ENCODE results near the gene SLC2A6. TPM values are rescaled to one million over a fixed set of nuclear protein-coding genes. Genes with fewer than 3 reads are reported as not detected.

The SLC2A6 gene
- polyA plus RNA-seq, 1 of the 3 experiments (the other 2 are of a cell fraction): 5.2 TPM

- Histone ChIP-seq H3K9me3 (no peaks in the 10 kb centered on the region), H3K4me3 (ENCODE audit: low read depth in 2 of 2, low read length in 1 of 2) (no peak overlapping the region), H3K9me2 (no peaks in the 10 kb centered on the region), H3K9ac (no peak overlapping the region), H4K20me1 (ENCODE audit: insufficient read depth) (no peaks in the 10 kb centered on the region), H3F3A (replicated peaks; ENCODE audit: insufficient read depth) (peaks cover 10% of the 10 kb centered on the region), H3K27me3 (ENCODE audit: insufficient read depth) (no peaks in the 10 kb centered on the region), H2AFZ (ENCODE audit: low read depth) (no peak overlapping the region), H3K4me1 (ENCODE audit: control insufficient read depth in 1 of 2, insufficient read depth in 2 of 2, low read depth in 1 of 2, low read length in 1 of 2) (no peaks in the 10 kb centered on the region; a peak in 1 of 4 replicates), H3K36me3 (replicated peaks in 1 of 2; ENCODE audit: control insufficient read depth in 1 of 2, insufficient read depth in 2 of 2, low read length in 1 of 2) (peaks cover 0 to 16% of the 10 kb centered on the region in 2 experiments), H3K79me2 (ENCODE audit: insufficient read depth) (no peaks in the 10 kb centered on the region), H3K4me2 (no peak overlapping the region), H3K27ac (ENCODE audit: low read depth in 2 of 2, low read length in 1 of 2) (peak overlapping the region in 1 of 2 experiments; percentile 8; a peak in 1 of 4 replicates)
- POLR2A ChIA-PET: interaction anchor here (1.5 to 2.0 kb wide), 2 partner anchors 9 to 10 kb away, joined by 4 to 8 read pairs; partner anchors contain the start of gene SLC2A6
- TF ChIP-seq EP300 (IDR thresholded peaks at IDR 0.05; ENCODE audit: borderline replicate concordance in 1 of 2, low read depth in 1 of 2, low read length in 1 of 2) (no peak), USF1 (IDR thresholded peaks at IDR 0.05; ENCODE audit: borderline replicate concordance, low read depth) (no peak), EZH2phosphoT487 (IDR thresholded peaks at IDR 0.05; ENCODE audit: borderline replicate concordance, low read depth) (no peak), PBX3 (IDR thresholded peaks at IDR 0.05) (no peak), CHD2 (IDR thresholded peaks at IDR 0.05; ENCODE audit: low read length, partially characterized antibody) (no peak), IRF3 (IDR thresholded peaks at IDR 0.05; ENCODE audit: low read depth, low read length) (no peak), ZBTB33 (IDR thresholded peaks at IDR 0.05; ENCODE audit: borderline replicate concordance, low read depth) (no peak), FOXM1 (IDR thresholded peaks at IDR 0.05; ENCODE audit: low read depth) (no peak), RCOR1 (IDR thresholded peaks at IDR 0.05; ENCODE audit: low read length) (no peak), TEAD4 (IDR thresholded peaks at IDR 0.05; ENCODE audit: borderline replicate concordance, insufficient read depth) (no peak), MEF2A (IDR thresholded peaks at IDR 0.05; ENCODE audit: borderline replicate concordance, low read depth) (no peak)
- 97% methylated on average over 6 of the region's 11 CpGs for WGBS (ENCODE audit: low lambda C conversion rate)
- no peak for DNase-seq
- CTCF ChIA-PET: no interaction called here
These were observed 10.5 kb downstream of the SLC2A6 start for GRCh38 chr9:133468374-133468773.

- ChIA-PET POLR2A (interaction anchor here (1.4 to 1.5 kb wide), 2 partner anchors 8 to 12 kb away, joined by 4 to 6 read pairs; partner anchors contain the start of gene SLC2A6), CTCF (no interaction called here)
- Histone ChIP-seq H3K4me1 (ENCODE audit: control insufficient read depth in 1 of 2, insufficient read depth in 2 of 2, low read depth in 1 of 2, low read length in 1 of 2) (peaks cover 0 to under 1% of the 10 kb centered on the region in 2 experiments; a peak in 1 of 4 replicates), H3K9me2 (no peaks in the 10 kb centered on the region), H3K27me3 (ENCODE audit: insufficient read depth) (no peaks in the 10 kb centered on the region), H3K27ac (ENCODE audit: low read depth in 2 of 2, low read length in 1 of 2) (no peak overlapping the region), H3K4me2 (no peak overlapping the region), H3K79me2 (ENCODE audit: insufficient read depth) (no peaks in the 10 kb centered on the region), H3K36me3 (replicated peaks in 1 of 2; ENCODE audit: control insufficient read depth in 1 of 2, insufficient read depth in 2 of 2, low read length in 1 of 2) (peaks cover 0 to 17% of the 10 kb centered on the region in 2 experiments), H4K20me1 (ENCODE audit: insufficient read depth) (no peaks in the 10 kb centered on the region), H3F3A (replicated peaks; ENCODE audit: insufficient read depth) (peaks cover 10% of the 10 kb centered on the region), H2AFZ (ENCODE audit: low read depth) (no peak overlapping the region), H3K9me3 (no peaks in the 10 kb centered on the region), H3K9ac (no peak overlapping the region), H3K4me3 (ENCODE audit: low read depth in 2 of 2, low read length in 1 of 2) (no peak overlapping the region)
- 94% methylated on average over 6 of the region's 10 CpGs for WGBS (ENCODE audit: low lambda C conversion rate)
- DNase-seq: no peak
- no peak for TF ChIP-seq PBX3 (IDR thresholded peaks at IDR 0.05)
- no peak for TF ChIP-seq TCF12 (IDR thresholded peaks at IDR 0.05)
- TF ChIP-seq USF1 (IDR thresholded peaks at IDR 0.05; ENCODE audit: borderline replicate concordance, low read depth): no peak
- TF ChIP-seq CTCF (IDR thresholded peaks at IDR 0.05): no peak
- no peak for TF ChIP-seq CHD2 (IDR thresholded peaks at IDR 0.05; ENCODE audit: low read length, partially characterized antibody)
- no peak for TF ChIP-seq FOXJ3 (CRISPR knock-in tag; IDR thresholded peaks at IDR 0.05)
- TF ChIP-seq RXRA (IDR thresholded peaks at IDR 0.05; ENCODE audit: borderline replicate concordance, low read depth): no peak
- TF ChIP-seq JUND (IDR thresholded peaks at IDR 0.05): no peak
- TF ChIP-seq TEAD4 (IDR thresholded peaks at IDR 0.05; ENCODE audit: borderline replicate concordance, insufficient read depth): no peak
- TF ChIP-seq SMC3 (IDR thresholded peaks at IDR 0.05; ENCODE audit: low read depth, low read length): no peak
- TF ChIP-seq FOXM1 (IDR thresholded peaks at IDR 0.05; ENCODE audit: low read depth): no peak
- TF ChIP-seq EP300 (IDR thresholded peaks at IDR 0.05; ENCODE audit: borderline replicate concordance in 1 of 2, low read depth in 1 of 2, low read length in 1 of 2): no peak
These were observed 11.8 kb downstream of the SLC2A6 start for GRCh38 chr9:133467101-133467500.

Measured in SK-N-SH (cell line).